Activated CD8-positive, alpha-beta memory T cell treated with anti-CD3 and anti-CD28 coated beads, Interleukin-2, amount 50 U/mL, for 24 hours (primary cell): ENCODE data around the gene FOXQ1.

Source experiments
- DNase-seq: peaks from one replicate; pipeline ENCODE4 v3.0.0-alpha.2; 2020; ENCODE audit errors: extremely low read depth

Gene FOXQ1, protein sequence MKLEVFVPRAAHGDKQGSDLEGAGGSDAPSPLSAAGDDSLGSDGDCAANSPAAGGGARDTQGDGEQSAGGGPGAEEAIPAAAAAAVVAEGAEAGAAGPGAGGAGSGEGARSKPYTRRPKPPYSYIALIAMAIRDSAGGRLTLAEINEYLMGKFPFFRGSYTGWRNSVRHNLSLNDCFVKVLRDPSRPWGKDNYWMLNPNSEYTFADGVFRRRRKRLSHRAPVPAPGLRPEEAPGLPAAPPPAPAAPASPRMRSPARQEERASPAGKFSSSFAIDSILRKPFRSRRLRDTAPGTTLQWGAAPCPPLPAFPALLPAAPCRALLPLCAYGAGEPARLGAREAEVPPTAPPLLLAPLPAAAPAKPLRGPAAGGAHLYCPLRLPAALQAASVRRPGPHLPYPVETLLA

DNA sequence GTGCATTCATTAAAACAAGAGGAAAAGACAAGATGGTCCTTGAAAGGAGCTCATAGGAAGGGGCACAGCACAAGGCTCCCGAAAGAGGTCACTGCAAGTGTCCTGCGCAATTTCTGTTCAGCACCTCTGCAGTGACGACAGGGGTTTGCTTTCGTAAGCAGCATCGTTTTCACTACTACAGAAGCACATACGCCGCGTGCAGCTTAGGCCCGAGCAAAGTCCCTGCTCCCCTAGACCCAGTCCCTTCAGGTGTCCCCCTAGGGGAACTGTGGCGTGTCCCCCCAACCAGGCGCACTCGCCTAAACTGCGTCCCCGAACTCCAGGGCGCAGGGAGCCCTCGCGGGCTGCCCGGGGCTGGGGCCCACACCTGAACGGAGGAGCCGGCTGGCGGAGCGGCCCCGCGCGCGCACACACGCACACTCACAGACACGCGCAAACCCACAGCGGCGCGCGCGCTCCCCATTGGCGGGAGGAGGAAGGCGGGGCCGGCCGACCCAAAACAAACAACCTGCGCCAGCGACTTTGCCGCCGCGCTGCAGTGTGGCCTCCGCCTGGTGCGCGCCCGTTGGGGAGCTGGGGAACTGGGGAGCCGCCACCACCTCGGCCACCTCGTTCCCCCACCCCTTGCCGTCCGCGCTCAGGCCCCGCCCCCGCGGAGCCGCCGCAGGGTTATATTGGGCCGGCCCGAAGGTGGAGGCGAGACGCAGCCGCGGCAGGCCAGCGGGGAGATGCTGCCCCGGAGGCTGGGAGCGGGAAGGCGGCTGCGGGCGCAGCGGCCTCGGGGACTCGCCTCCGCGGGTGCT, at the start of gene FOXQ1:
FOXQ1 (plus strand) TSS at position 699 of the 803 bp plus-strand sequence. CDS start 607 bp downstream, outside the sequence.
- DNase-seq = no peak

DNA sequence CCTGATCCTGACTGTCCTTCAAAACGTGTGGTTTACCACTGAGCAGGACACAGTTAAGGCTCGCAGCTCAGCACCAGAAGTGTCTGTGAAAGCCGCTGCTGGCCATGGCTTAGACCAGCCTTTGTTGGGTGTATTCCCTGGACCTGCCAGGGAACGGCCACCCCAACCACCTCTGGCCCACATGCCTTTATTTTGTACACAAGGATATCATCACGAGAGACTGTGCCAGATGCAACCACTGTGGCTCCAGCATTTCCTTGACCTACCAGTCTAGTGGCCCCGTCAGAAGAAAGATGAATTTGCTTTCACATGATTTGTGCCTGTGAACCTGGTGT, 49.2 kb upstream of the FOXQ1 start:
- no peak for DNase-seq

DNA sequence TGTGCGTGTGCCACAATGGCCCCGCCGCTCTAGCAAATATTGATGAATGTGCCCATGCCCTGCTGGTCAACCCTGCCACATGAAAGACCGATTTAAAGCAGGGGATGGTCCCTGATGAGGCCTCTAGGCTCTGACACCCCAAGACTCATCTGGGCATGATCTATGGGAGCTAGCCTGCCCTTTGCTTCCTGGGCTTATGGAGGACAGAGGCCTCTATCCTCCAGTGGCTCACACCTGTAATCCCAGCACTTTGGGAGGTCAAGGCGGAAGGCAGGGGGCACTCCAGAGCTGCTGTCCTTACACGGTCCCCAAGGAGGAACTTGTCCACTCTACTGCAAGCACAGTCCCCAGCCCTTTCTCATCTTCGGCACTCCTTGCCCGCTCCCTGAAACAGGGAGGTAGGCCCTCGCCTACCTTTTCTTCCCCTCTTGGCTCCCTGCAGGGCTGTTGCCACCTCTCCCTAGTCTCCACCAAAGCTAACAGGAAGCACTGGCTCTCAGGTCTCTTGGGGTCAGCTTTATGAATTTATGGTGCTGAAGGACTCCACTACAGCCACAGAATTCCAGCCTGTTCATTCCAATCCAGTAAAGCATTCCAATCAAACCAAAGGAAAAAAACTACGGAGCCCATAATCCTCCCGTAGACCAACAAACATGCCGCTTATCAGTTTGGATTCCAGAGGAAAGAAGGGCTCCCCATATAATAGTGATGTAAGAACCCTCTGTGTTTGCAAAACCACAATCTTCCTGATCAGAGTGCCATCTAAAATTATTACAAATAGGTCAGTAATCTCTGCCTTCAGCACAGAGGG, 48.7 kb upstream of the FOXQ1 start:
- no peak for DNase-seq

DNA sequence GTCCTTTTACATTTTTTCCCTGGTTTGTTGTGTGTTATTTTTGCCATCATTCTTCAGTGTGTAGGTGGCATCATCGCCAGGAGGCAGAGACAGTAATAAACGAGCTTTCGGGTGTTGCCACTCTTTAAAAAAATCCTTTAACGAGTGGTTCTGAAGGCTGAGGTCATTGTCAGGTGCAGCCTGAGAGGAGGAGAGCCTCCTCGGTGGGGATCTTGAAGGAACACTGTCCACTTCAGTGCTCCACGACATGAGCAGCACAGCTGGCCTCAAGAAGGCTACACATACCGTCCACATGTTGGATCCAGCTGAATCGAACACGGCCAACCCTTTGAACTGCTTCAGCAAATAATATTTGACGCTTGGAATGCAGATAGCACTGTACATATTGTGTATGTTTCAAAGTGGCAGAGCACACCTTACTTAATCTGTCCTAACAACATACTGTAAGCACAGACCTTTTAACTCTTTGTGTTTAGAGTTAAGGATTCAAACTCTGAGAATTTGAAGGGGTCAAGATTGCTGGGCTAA, 48.0 kb upstream of the FOXQ1 start:
- no peak for DNase-seq

DNA sequence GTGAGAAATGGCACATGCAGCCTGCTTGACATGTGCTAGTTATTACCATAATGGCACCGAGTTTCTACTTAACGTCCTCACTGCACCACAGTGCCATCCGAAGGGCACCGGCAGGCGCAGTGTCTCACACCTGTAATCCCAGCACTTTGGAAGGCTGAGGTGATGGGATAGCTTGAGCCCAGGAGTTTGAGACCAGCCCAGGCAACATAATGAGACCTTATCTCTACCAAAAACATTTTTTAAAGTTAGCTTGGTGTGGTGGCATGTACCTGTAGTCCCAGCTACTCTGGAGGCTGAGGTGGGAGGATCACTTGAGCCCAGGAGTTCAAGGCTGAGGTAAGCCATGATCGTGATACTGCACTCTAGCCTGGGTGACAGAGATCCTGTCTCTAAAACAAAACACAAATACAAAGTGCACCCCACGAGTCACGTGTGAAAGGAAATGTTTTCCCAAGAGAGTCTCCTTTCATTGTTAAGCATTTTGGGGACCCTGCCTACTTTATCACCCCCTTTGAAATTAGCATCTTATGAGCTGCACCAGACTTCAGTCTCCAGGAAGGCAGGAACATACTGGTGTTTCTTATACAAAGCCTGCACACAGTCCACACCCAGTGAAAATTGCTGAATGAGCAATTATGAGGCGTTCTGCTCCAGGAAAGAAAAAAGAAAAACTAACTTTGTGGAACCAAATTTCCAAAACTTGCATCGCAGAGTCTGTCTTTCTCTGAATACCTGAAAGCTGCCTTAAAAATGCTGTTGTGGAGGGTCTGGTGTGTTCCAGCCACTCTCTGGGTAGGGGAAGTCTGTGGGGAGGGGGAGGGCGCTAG, 47.1 kb upstream of the FOXQ1 start:
- DNase-seq = no peak

DNA sequence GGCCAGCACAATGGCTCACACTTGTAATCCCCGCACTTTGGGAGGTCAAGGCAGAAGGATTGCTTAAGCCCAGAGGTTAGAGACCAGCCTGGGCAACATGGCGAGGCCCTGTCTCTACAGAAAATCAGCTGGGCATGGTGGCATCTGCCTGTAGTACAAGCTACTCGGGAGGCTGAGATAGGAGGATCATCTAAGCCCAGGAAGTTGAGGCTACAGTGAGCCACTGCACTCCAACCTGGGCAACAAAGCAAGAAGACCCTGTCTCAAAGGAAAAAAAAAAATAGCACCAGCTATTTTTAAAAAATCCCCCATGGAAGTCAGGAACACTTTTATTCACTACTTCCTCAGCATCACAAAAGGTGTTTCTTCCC, 45.2 kb upstream of the FOXQ1 start:
- DNase-seq = no peak

DNA sequence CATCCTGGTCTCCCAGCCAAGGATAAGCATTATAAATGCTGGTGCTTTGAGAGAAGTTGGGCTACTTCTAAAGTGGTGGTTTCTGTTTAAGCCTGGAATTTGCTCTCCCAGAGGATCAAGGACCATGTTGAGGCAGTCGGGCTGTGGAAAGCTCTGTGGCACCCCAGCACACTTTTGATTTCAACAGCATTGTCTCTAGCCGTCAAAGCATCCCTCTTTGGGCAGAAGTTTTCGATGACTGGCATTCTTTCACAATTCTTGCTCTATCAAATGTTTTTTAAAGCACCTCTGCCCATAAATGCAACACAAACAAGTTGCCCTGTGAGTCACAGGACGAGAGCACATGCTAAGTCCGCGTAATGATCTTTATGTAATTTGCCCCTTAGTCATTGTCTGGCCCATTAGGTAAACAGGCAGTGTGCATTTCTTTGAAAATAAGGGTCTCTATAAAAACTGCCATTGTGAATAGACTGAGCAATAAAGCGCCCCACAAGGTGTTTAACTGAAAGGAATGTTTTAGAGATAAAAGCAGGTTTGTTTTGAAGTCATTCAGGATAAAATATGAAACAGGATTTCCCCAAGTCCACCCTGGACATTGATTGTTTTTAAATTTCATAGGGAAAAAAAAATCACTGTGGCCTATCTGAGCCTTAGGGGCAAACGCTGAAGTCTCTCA, 44.7 kb upstream of the FOXQ1 start:
- no peak for DNase-seq

DNA sequence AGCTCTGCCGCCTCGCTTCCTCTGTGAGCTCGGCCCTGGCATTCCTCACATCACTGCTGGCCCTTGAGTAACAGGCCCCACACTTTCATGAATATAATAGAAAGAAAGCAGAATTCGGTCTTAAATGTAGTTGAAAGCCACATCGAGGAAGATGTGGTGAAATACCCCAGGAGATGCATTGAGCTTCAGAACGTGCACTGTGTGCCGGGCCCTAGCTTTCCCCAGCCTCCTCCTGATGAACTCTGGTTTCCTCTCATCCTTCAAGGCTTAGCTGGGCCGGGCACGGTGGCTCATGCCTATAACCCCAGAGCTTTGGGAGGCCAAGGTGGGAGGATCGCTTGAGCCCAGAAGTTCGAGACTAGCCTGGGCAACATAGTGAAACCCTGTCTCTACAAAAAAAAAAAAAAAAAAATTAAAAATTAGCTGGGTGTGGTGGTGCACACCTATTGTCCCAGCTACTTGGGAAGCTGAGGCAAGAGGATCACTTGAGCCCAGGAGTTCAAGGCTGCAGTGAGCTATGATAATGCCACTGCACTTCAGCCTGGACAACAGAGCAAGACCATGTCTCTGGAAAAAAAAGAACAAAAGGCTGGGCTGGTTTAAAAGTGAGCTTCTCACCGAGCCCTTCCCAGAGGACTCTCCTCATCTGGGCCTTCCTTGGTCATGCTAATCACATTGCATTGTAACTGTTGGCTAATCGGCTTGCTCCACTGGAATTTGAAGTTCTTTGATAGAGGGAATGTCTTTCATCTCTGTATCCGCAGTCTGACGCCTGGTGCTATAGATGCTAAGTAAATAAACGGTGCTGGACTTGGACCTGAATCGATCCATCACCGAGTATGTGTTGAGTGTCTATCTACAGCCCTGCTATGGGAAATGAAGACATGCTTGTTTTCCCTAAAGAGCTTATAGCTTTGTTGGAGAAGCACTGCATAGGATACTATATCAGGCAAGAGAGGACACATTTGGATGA, 43.8 kb upstream of the FOXQ1 start:
- no peak for DNase-seq

DNA sequence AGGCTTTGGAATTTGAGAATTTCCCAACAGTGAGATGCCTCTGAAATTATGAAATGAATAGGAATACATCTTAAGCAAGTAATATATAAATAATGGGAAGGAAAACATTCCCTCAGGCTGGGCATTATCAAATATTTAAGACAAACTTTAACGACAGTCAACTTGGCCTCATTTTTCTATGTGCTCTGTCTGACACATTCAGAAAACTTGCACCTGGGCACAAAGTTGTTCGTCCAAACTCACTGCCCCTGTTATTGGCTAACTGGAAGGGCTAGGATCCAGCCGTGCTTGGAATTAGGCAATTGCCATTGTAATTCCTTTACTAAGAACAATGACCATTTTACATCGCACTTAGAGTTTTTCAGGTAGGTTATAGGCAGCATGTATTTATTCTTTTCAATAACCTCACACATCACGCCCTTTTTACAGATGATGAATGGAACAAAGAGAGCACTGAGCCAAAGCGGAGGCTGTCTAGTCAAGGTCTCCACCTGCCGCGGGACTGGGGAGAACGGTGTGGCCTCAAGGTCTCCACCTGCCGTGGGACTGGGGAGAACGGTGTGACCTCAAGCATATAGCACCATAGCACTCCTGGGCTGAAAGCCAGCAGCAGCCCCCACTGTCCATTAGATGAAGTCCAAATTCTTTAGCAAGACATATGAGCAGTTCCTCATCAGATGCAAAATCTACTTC, 40.7 kb upstream of the FOXQ1 start:
- no peak for DNase-seq

DNA sequence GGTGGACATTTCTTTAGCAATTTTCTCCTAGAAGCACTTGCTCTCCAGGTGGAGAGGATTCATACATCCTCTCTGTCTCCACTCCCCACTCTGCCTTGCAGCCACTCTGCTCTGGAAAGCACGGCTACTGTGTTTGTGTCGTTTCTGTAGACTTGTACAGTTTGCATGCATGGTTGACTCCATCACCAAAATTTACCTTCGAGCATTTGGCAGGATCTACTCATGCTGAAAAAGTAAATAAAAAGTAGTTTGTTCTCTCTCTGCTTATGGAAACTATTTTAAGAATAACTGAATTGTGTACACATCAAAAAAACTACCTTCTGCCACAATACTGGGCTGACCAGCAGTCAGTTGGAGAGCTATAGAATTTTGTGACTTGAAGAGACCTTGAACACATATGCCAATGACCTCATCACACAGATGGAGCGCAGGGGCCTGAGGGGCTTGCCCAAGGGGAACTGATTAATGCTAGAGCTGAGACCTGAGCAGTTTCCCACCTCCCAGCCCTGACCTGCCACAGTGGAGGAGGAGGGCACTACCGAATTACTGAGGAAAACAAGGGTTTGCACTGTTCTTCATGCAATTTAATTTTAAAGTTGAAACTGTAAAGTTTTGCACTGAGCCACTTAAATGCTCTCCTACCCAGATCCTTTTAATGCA, 33.7 kb upstream of the FOXQ1 start:
- no peak for DNase-seq

DNA sequence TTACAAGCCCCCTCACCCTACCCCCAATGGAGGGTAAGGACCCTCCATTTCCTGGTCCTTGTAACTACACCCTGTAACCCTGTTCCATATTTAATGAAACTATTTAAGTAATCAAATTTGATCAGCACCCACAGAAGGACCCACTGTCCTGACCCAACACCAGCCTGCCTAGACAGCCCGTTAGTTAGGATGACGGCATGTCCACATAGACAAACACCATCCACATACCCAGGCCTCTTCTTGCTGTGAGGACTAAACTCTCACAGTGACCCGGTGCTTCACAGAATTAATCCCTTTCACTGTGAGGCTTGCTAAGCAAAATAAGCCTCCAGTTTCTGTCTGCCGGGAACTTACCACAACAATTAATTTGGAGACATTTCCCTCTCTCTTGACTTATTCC, 32.8 kb upstream of the FOXQ1 start:
- no peak for DNase-seq

DNA sequence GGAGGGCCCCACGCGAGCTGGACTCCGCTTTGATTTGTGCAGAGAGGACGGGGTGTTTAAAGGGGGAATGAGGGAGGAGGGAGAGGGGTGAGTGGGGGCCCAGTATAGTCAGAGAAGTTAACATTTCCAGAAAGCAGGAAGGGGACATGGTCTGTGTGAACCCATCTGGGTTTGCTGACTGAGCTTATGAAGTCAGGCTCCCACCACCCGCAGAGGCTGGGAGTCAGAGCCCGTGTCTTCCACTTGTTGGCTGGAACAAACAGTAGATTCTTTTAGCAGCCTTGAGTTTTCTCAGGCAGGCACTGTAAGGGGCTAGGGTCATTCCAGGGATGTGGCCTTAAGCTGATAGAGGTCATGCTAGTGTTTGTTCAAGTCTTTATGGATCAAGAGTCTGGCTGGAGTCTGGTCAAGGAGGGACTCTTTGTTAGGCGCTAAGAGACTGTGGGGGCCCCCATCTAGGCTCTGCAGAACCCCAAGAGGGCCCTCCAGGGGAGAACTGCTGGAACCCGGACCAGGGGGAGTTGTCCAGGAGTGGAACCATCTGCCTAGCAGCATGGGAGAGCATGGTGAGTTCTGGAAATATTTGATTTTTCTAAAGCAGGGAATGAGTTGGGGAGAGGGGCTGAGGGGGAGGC, 31.1 kb upstream of the FOXQ1 start:
- DNase-seq = no peak

DNA sequence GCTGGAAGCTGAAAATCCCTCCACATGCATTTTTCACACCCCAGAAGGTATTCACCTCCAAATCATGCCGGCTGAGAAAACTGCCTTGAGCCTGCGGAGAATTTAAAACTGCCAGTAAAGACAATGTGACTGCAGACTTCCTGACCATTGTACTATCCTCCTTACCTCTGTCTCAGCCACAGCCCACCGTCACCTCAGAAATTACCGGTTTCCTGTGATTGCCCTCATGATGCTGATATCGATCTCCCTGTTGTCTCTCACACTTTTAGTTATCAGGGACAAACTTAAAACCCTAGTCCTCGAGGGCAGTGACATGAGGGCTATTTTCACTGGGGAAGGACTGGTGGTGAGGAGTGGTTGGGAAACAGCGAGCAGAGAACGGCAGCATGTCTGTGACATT, 30.2 kb upstream of the FOXQ1 start:
- no peak for DNase-seq

DNA sequence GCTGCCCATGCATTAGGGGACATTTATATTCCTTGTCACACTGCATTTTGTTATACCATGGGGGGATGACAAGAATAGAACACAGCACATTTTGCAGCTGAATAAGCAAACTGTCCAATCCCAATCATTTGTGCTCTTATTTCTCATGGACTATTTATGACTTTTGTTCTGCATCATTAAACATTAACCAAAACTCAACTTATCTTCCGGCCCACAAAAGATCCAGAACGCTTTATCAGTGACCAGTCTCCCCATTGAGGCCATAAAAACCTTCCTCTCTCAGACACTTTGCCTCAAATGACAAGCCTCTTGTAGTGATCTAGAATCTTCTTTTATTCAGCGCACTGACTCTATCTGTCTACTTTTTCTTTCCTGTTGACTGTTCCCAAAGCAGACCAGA, 28.4 kb upstream of the FOXQ1 start:
- DNase-seq = no peak

DNA sequence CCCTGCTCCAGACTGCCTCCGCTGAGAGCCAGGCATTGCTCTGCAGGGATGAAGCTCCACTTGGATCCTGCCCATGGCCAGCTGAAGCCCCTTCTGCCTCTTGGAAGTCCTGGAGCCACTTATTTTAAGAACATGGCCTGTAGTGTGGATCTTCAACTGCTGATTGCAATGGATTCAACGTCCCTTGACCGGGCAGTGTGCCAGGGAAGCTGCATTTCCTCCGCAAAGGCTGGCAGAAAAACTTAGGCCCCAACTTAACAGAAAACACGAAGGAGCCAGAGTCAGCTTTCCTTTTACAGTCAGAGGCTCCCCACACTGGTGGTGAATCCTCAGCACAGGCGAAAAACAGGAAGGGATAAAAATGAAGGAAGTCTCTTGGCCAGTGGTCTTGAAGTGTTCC, 26.3 kb upstream of the FOXQ1 start:
- no peak for DNase-seq

DNA sequence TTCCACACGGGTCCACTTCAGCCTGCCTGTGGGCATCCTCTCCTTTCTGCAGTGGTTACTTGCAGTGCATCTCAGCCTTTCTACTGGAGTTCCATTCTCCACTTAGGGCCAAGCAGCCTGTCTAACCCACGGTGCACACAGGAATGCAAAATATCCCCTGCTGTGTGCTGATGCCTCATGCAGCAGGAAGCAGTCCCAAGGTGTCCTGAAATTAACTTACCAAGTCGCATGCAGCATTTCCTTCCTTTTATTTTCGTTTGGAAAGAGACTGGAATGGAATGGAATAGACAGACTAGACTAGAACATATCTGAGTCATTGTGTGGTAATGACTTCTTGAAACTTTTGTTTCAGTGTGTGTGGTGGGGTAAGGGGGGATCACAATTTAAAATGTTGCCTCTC, 25.9 kb upstream of the FOXQ1 start:
- no peak for DNase-seq

DNA sequence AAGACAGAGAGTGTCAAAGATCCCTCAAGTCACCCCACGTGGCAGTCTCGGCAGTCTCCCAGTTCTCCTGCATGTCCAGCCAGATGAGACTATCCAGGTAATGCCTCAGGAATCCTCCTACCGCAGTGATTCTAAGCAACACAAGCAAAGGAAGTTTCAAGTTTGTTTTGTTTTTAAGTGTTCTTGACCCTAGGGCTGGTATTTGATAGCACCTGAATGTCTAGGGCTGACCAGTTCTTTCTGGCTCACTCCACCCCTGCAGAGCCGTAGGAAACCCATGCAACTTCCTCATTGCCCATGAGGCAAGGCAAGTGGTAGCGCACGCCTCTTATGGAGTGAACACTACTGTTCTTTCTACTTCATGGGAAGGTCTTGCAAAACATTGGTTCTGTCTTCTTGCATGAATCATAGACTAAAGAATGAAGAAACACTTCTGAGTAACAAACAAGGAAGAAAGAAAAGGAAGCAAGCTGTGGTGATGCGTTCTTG, 24.8 kb upstream of the FOXQ1 start:
- DNase-seq = no peak

DNA sequence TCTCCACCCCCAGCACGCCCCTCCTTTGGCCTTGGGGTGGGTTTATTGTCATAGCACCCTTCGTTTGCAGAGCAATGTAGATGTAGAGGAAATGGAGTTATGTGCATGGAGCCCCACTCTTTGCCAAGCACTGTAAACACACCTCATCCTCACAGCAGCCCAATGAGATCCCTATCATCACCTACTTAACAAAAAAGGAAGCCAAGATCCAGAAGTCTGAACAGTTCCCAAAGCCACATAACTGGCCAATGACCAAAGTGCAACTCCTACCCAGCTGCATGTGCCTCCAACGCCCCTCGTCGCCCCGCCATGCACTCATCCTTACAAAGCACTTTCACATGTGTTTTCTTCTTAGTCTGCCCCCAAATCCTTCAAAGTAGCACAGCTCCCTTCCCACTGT, 21.8 kb upstream of the FOXQ1 start:
- no peak for DNase-seq
